Measurements from ENCODE around the gene NCK1. TPM values are rescaled to one million over a fixed set of nuclear protein-coding genes. Genes with fewer than 3 reads are reported as not detected.
A peak's percentile ranks its signal among the peaks of the same experiment; 100 is the strongest.

NCK1 gene
- total and polyA plus RNA-seq, 2 of the 13 experiments (the other 11 are each of a cell fraction or from before 2014, with no cell fraction given), result 14.7 to 30.4 TPM

- POLR2A ChIA-PET, result interaction anchor here (1.4 kb wide), 1 partner anchor 28 kb away, joined by 3 read pairs; the partner anchor contains the start of gene NCK1
- no peak for ATAC-seq
- no CpG with 5 or more reads among the region's 24 CpGs for WGBS (ENCODE audit: low lambda C conversion rate)
- intact Hi-C loops (cut with micrococcal nuclease; ENCODE audit: unreplicated experiment) (no loop called here), in situ Hi-C loops (cut with HindIII; ENCODE audit: extremely low pct_ligation_motif_present, low pct_unique_long_range_greater_than_20kb) (no loop called here)
- Histone ChIP-seq H3K27me3 (ENCODE audit: control insufficient read depth in 1 of 2, insufficient read depth in 2 of 2, low read length in 2 of 2) (no peaks in the 10 kb centered on the region), H3K9ac (ENCODE audit: insufficient read depth, low read depth, low read length) (no peak overlapping the region), H3K9me3 (ENCODE audit: low read length) (no peaks in the 10 kb centered on the region), H3K36me3 (replicated peaks in 1 of 2; ENCODE audit: control insufficient read depth in 1 of 2, insufficient read depth in 2 of 2, low read length in 2 of 2) (no peaks in the 10 kb centered on the region), H4K20me1 (ENCODE audit: insufficient read depth, low read length) (peaks cover 9% of the 10 kb centered on the region; the same call in 1 of the 2 replicates), H3K4me3 (replicated peaks in 1 of 3; ENCODE audit: insufficient read depth in 1 of 3, low read depth in 2 of 3, low read length in 3 of 3) (no peak overlapping the region), H3K27ac (ENCODE audit: extremely low read length, insufficient read depth, low read length) (no peak overlapping the region), H3K4me1 (ENCODE audit: insufficient read depth, low read length) (peaks cover 19% of the 10 kb centered on the region), H3K4me2 (ENCODE audit: low read depth, low read length) (no peak overlapping the region), H2AFZ (ENCODE audit: low read length) (no peak overlapping the region), H3K79me2 (ENCODE audit: insufficient read depth, low read length) (peaks cover 83% of the 10 kb centered on the region)
- no TSS peak for BruUV-seq (replicated peaks)
- no peak for DNase-seq (ENCODE audit: low spot score)
- CTCF ChIA-PET (ENCODE audit: low intra/inter-chr PET ratio, low total read pairs), result no interaction called here
- FAIRE-seq, result no peak
- TF ChIP-seq ZNF703 (CRISPR knock-in tag; IDR thresholded peaks at IDR 0.05; ENCODE audit: borderline replicate concordance) (no peak), ZC3H13 (CRISPR knock-in tag; IDR thresholded peaks at IDR 0.05) (no peak)
Observed at GRCh38 chr3:136889947-136890346, 27.9 kb downstream of the NCK1 start.

- ChIA-PET CTCF (ENCODE audit: low intra/inter-chr PET ratio, low total read pairs) (no interaction called here), POLR2A (no interaction called here)
- Histone ChIP-seq H3K9me3 (ENCODE audit: low read length) (no peaks in the 10 kb centered on the region), H3K27ac (ENCODE audit: extremely low read length, insufficient read depth, low read length) (no peak overlapping the region), H4K20me1 (ENCODE audit: insufficient read depth, low read length) (peaks cover 9% of the 10 kb centered on the region; the same call in 1 of the 2 replicates), H3K27me3 (ENCODE audit: control insufficient read depth in 1 of 2, insufficient read depth in 2 of 2, low read length in 2 of 2) (no peaks in the 10 kb centered on the region), H3K9ac (ENCODE audit: insufficient read depth, low read depth, low read length) (no peak overlapping the region), H2AFZ (ENCODE audit: low read length) (no peak overlapping the region), H3K36me3 (replicated peaks in 1 of 2; ENCODE audit: control insufficient read depth in 1 of 2, insufficient read depth in 2 of 2, low read length in 2 of 2) (no peaks in the 10 kb centered on the region), H3K4me1 (ENCODE audit: insufficient read depth, low read length) (peaks cover 19% of the 10 kb centered on the region), H3K79me2 (ENCODE audit: insufficient read depth, low read length) (peaks cover 72% of the 10 kb centered on the region), H3K4me2 (ENCODE audit: low read depth, low read length) (no peak overlapping the region), H3K4me3 (replicated peaks in 1 of 3; ENCODE audit: insufficient read depth in 1 of 3, low read depth in 2 of 3, low read length in 3 of 3) (no peak overlapping the region)
- FAIRE-seq (no peak), ATAC-seq (no peak), DNase-seq (ENCODE audit: low spot score) (no peak)
- intact Hi-C loops (cut with micrococcal nuclease; ENCODE audit: unreplicated experiment) (no loop called here), in situ Hi-C loops (cut with HindIII; ENCODE audit: extremely low pct_ligation_motif_present, low pct_unique_long_range_greater_than_20kb) (no loop called here)
- TF ChIP-seq ZMYM2 (CRISPR knock-in tag; IDR thresholded peaks at IDR 0.05) (no peak), POGZ (CRISPR knock-in tag; IDR thresholded peaks at IDR 0.05) (no peak), ZSCAN30 (CRISPR knock-in tag; IDR thresholded peaks at IDR 0.05) (no peak), ZFP41 (CRISPR knock-in tag; IDR thresholded peaks at IDR 0.05; ENCODE audit: borderline replicate concordance) (no peak), ZNF770 (CRISPR knock-in tag; IDR thresholded peaks at IDR 0.05) (0 out of 2 replicates have a peak, but pooled peaks have one; percentile 40), IKZF1 (IDR thresholded peaks at IDR 0.05) (no peak), MTF1 (CRISPR knock-in tag; IDR thresholded peaks at IDR 0.05) (no peak), ZNF564 (CRISPR knock-in tag; IDR thresholded peaks at IDR 0.05) (no peak)
- WGBS (ENCODE audit: low lambda C conversion rate), result 69% methylated on average over 2 of the region's 2 CpGs
- BruUV-seq (replicated peaks), result no TSS peak
Observed at GRCh38 chr3:136891934-136892855, 30.2 kb downstream of the NCK1 start.
